Keratinocyte (primary cell): ENCODE data around the gene ATG4D. TPM values are rescaled to one million over a fixed set of nuclear protein-coding genes. Genes with fewer than 3 reads are reported as not detected.

Experiments used
- DNase-seq: peaks from one replicate; pipeline ENCODE4 v3.0.0-alpha.2; 2011; ENCODE audit warnings: low read depth, missing footprints, low spot score
- FAIRE-seq: peaks from 2 replicates; lab custom pipeline; 2011; peaks lifted over from hg19 to GRCh38; lab: Jason Lieb, UNC
- H2AFZ ChIP-seq: 2 replicates; pipeline ENCODE4 v1.6.0; 2012; ENCODE audit warnings: low read length, control low read depth, inconsistent platforms; ENCODE audit not compliant: control insufficient read depth
- H3K27ac ChIP-seq: 2 replicates; pipeline ENCODE4 v1.5.1; 2011; ENCODE audit warnings: low read length; ENCODE audit not compliant: control insufficient read depth, insufficient read depth
- H3K27me3 ChIP-seq: 3 replicates; pipeline ENCODE4 v1.6.0; 2011; ENCODE audit warnings: low read length; ENCODE audit not compliant: control insufficient read depth, insufficient read depth; ENCODE audit errors: extremely low read depth
- H3K36me3 ChIP-seq, 2 experiments: 2 replicates in 1 of 2; 3 replicates in 1 of 2; pipeline ENCODE4 v1.5.1; 2011; ENCODE audit warnings: low read length in 2 of 2, mild to moderate bottlenecking in 1 of 2; ENCODE audit not compliant: control insufficient read depth in 2 of 2, insufficient read depth in 2 of 2; ENCODE audit errors: extremely low read depth in 1 of 2
- H3K4me1 ChIP-seq: 3 replicates; pipeline ENCODE4 v1.5.1; 2011; ENCODE audit warnings: low read length; ENCODE audit not compliant: control insufficient read depth, insufficient read depth; ENCODE audit errors: extremely low read depth
- H3K4me2 ChIP-seq: 3 replicates; pipeline ENCODE4 v1.6.0; 2011; ENCODE audit warnings: low read depth, low read length; ENCODE audit not compliant: control insufficient read depth, insufficient read depth; ENCODE audit errors: extremely low read depth
- H3K4me3 ChIP-seq, 3 experiments: fragments of 200-600 bp in 1 of 3; sonication (generic) in 1 of 3; 2 replicates in 2 of 3; 3 replicates in 1 of 3; pipeline ENCODE4 v1.5.1; 2011 to 2016; ENCODE audit warnings: low read length in 3 of 3, mild to moderate bottlenecking in 3 of 3, control low read depth in 2 of 3, inconsistent platforms in 1 of 3, low read depth in 1 of 3, mixed read lengths in 1 of 3, mixed run types in 1 of 3, moderate library complexity in 1 of 3; ENCODE audit not compliant: control insufficient read depth in 2 of 3, insufficient read depth in 2 of 3; ENCODE audit errors: extremely low read depth in 1 of 3
- H3K79me2 ChIP-seq: 2 replicates; pipeline ENCODE4 v1.6.0; 2012; ENCODE audit warnings: low read length; ENCODE audit not compliant: control insufficient read depth, insufficient read depth
- H3K9ac ChIP-seq: 3 replicates; pipeline ENCODE4 v1.6.0; 2011; ENCODE audit warnings: low read length; ENCODE audit not compliant: control insufficient read depth, insufficient read depth; ENCODE audit errors: extremely low read depth
- H3K9me1 ChIP-seq: 3 replicates; pipeline ENCODE4 v1.6.0; 2011; ENCODE audit warnings: low read length; ENCODE audit not compliant: control insufficient read depth, insufficient read depth; ENCODE audit errors: extremely low read depth
- H3K9me3 ChIP-seq: 2 replicates; pipeline ENCODE4 v1.5.1; 2012; ENCODE audit warnings: low read depth, low read length; ENCODE audit not compliant: control insufficient read depth
- H4K20me1 ChIP-seq: 3 replicates; pipeline ENCODE4 v1.6.0; 2011; ENCODE audit warnings: low read length; ENCODE audit not compliant: control insufficient read depth, insufficient read depth; ENCODE audit errors: extremely low read depth
- EZH2 ChIP-seq: IDR thresholded peaks from one replicate; pipeline ENCODE4 v1.6.1; 2012; ENCODE audit warnings: inconsistent platforms, mild to moderate bottlenecking, low read length, moderate library complexity
- dilution Hi-C: fragments of 300-500 bp; cut with MboI; formaldehyde crosslinking; loops from one replicate; pipeline ENCODE4 v1.7.0; 2020; ENCODE audit warnings: low sequenced_read_pairs; ENCODE audit not compliant: extremely low pct_ligation_motif_present
- polyA plus RNA-seq, 5 experiments: library from polyadenylated mRNA; depleted of rRNA in 3 of 5; stranded (reverse) in 3 of 5; stranded (forward) in 1 of 5; unstranded in 1 of 5; fragments of >200 nt; gene quantifications; 1 replicate in 1 of 5; 2 replicates in 3 of 5; 3 replicates in 1 of 5; pipeline versions ENCODE4 v1.2.1 to v1.2.3, GENCODE V29; 2011 to 2012; ENCODE audit warnings: missing spikeins in 2 of 5, low read depth in 1 of 5, low replicate concordance in 1 of 5
- small RNA-seq, 3 experiments: library from RNA; depleted of rRNA; stranded (forward); fragments of <200 nt; gene quantifications; one replicate each; pipeline ENCODE3, GENCODE V24; 2012; ENCODE audit warnings: low read depth in 3 of 3, low replicate concordance in 1 of 3; ENCODE audit not compliant: insufficient read length in 3 of 3
- TF ChIP-seq, protein P1 (sequence below), 3 experiments: IDR thresholded peaks in 1 of 3; conservative IDR thresholded peaks in 1 of 3; optimal IDR thresholded peaks in 1 of 3; 2 replicates in 2 of 3; 3 replicates in 1 of 3; pipeline versions ENCODE3 to v1.5.1; 2011; ENCODE audit warnings: low read length in 3 of 3, mild to moderate bottlenecking in 3 of 3, moderate library complexity in 2 of 3, control low read depth in 1 of 3, inconsistent platforms in 1 of 3; ENCODE audit not compliant: insufficient read depth in 2 of 3; ENCODE audit errors: extremely low read depth in 1 of 3

The ATG4D gene
- polyA plus RNA-seq, 1 donor (not counting 4 experiments of a cell fraction or from before 2014, with no cell fraction given): 12.6 TPM

DNA sequence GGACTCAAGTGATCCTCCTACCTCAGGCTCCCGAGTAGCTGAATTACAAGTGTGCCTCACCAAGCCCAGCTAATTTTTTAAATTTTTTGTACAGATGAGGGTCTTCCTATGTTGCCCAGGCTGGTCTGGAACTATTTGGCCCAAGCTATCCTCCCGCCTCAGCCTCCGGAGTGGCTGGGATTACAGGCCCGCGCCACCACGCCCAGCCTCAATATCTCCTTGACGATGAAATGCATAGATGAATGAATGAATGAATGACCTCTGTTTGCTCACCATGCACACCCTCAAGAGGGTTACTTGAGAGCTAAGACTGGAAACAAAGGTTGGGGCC, 58.3 kb downstream of the ATG4D start:
- Histone ChIP-seq H3K4me1 (peaks cover 23% of the 10 kb centered on the region), H3K79me2 (peaks cover 2% of the 10 kb centered on the region), H3K36me3 (no peaks in the 10 kb centered on the region), H3K9me1 (peaks cover 3% of the 10 kb centered on the region), H4K20me1 (no peaks in the 10 kb centered on the region), H3K27me3 (no peaks in the 10 kb centered on the region), H3K4me3 (no peak overlapping the region), H2AFZ (no peak overlapping the region), H3K9me3 (no peaks in the 10 kb centered on the region), H3K4me2 (no peak overlapping the region), H3K27ac (no peak overlapping the region), H3K9ac (no peak overlapping the region)
- FAIRE-seq (no peak), DNase-seq (no peak)
- dilution Hi-C loops: no loop called here
- no peak for TF ChIP-seq EZH2
- TF ChIP-seq, protein P1, sequence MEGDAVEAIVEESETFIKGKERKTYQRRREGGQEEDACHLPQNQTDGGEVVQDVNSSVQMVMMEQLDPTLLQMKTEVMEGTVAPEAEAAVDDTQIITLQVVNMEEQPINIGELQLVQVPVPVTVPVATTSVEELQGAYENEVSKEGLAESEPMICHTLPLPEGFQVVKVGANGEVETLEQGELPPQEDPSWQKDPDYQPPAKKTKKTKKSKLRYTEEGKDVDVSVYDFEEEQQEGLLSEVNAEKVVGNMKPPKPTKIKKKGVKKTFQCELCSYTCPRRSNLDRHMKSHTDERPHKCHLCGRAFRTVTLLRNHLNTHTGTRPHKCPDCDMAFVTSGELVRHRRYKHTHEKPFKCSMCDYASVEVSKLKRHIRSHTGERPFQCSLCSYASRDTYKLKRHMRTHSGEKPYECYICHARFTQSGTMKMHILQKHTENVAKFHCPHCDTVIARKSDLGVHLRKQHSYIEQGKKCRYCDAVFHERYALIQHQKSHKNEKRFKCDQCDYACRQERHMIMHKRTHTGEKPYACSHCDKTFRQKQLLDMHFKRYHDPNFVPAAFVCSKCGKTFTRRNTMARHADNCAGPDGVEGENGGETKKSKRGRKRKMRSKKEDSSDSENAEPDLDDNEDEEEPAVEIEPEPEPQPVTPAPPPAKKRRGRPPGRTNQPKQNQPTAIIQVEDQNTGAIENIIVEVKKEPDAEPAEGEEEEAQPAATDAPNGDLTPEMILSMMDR (optimal IDR thresholded peaks at IDR 0.05 in 1 of 3, IDR thresholded peaks at IDR 0.05 in 1 of 3, conservative IDR thresholded peaks at IDR 0.05 in 1 of 3; ENCODE audit: extremely low read depth in 1 of 3, insufficient read depth in 2 of 3, low read length in 3 of 3): no peak

DNA sequence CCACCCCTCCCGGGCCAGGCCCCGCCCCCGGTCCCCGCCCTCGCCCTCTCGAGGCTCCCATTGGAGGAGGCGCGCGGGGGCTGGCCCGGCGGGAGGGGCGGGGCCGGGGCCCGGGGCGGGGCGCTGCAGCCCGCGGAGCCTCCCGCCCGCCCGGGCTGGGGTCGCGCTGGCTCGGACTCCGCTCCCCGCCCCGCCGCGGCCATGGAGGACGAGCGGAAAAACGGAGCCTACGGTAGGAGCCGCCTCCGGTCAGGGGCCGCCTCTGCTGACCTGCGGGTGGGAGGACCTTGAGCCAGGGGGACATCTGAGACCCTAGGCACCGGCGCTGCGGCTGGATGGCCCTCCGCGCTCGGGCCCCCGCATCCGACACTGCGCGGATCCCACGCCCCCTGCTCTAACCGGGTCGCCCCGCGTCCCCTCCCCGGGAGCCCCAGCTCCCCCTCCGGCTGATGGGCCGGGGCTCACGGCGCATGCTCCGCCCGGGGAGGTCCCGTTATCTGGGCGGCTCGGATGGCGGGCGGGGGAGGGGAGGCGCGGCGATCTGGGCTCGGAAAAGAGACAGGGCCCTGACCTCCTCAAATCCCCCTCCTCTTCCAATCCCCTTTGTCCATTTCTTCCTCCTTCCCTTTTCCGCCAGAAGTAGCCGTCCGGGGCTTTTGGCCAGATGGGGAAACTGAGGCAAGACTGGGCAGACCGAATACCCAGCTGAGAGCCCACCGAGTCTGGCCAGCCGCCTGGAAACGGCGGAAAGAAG, 58.8 kb downstream of the ATG4D start:
- Histone ChIP-seq H3K27ac (peak overlapping the region; percentile 56), H4K20me1 (no peaks in the 10 kb centered on the region), H3K9me3 (no peaks in the 10 kb centered on the region), H3K4me2 (peak overlapping the region; percentile 95), H3K27me3 (no peaks in the 10 kb centered on the region), H3K79me2 (peaks cover 2% of the 10 kb centered on the region), H3K9me1 (peaks cover 3% of the 10 kb centered on the region), H3K9ac (peak overlapping the region; percentile 68), H3K36me3 (no peaks in the 10 kb centered on the region), H3K4me1 (peaks cover 23% of the 10 kb centered on the region), H3K4me3 (peak overlapping the region; percentile 73 to 98 (median 85)), H2AFZ (peak overlapping the region; percentile 83)
- dilution Hi-C loops: no loop called here
- TF ChIP-seq EZH2: no peak
- no peak for FAIRE-seq
- DNase-seq: no peak

Small RNA genes within 50 kb of the gene (small RNA-seq; reads per million reads assigned to genes)
- 0 reads per million in 3 experiments for gene MIR1238
- gene RNU7-140P: 0 reads per million in 3 experiments

Other genes starting within 250 kb of the ATG4D start
- gene ZGLP1, start 234.1 kb upstream of the ATG4D start, polyA plus RNA-seq: 0.43 to 2.1 TPM (median 0.71 TPM) in 3 replicates
- gene FDX2, start 227.9 kb upstream of the ATG4D start, polyA plus RNA-seq: 19.2 to 28.8 TPM (median 21.8 TPM) in 3 replicates
- 0.80 to 5.9 TPM (median 0.84 TPM) in 3 replicates for gene RAVER1, start 210.4 kb upstream of the ATG4D start, polyA plus RNA-seq
- 3.4 to 5.5 TPM (median 4.7 TPM) in 3 replicates for gene ICAM3, start 204.3 kb upstream of the ATG4D start, polyA plus RNA-seq
- gene TYK2, start 163.3 kb upstream of the ATG4D start, polyA plus RNA-seq: 32.6 to 42.6 TPM (median 34.1 TPM) in 3 replicates
- 376 to 433 TPM (median 415 TPM) in 3 replicates for gene CDC37, start 140.4 kb upstream of the ATG4D start, polyA plus RNA-seq
- gene PDE4A, start 123.4 kb upstream of the ATG4D start, polyA plus RNA-seq: 0.05 to 0.24 TPM (median 0.09 TPM) in 3 replicates
- 29.6 to 46.2 TPM (median 35.8 TPM) in 3 replicates for gene KEAP1, start 40.5 kb upstream of the ATG4D start, polyA plus RNA-seq
- 9.4 to 10.5 TPM (median 10.3 TPM) in 3 replicates for gene S1PR5, start 26.5 kb upstream of the ATG4D start, polyA plus RNA-seq
- 13.4 to 19.0 TPM (median 13.5 TPM) in 3 replicates for gene KRI1, start 22.1 kb downstream of the ATG4D start, polyA plus RNA-seq
- gene CDKN2D, start 25.1 kb downstream of the ATG4D start, polyA plus RNA-seq: 3.9 to 7.3 TPM (median 6.8 TPM) in 3 replicates
- 83.1 to 122 TPM (median 109 TPM) in 3 replicates for gene AP1M2, start 43.4 kb downstream of the ATG4D start, polyA plus RNA-seq
- gene SLC44A2, start 81.6 kb downstream of the ATG4D start, polyA plus RNA-seq: 78.7 to 148 TPM (median 94.7 TPM) in 3 replicates
- 81.0 to 173 TPM (median 162 TPM) in 3 replicates for gene ILF3, start 110.4 kb downstream of the ATG4D start, polyA plus RNA-seq
- 25.9 to 34.6 TPM (median 31.3 TPM) in 3 replicates for gene QTRT1, start 157.5 kb downstream of the ATG4D start, polyA plus RNA-seq
- gene DNM2, start 174.2 kb downstream of the ATG4D start, polyA plus RNA-seq: 60.1 to 71.4 TPM (median 63.5 TPM) in 3 replicates